GM23338 (cell line): Measurements from ENCODE around the gene TMEM167B. TPM values are rescaled to one million over a fixed set of nuclear protein-coding genes. Genes with fewer than 3 reads are reported as not detected.

Experiments
- ATAC-seq: fragments of 200-7000 bp; cut with Tn5 transposase; 3 replicates; pipeline ENCODE4 v1.9.1; 2020
- DNase-seq: peaks from one replicate; pipeline ENCODE4 v3.0.0-alpha.2; 2015; ENCODE audit warnings: low spot score
- H2AFZ ChIP-seq: fragments of 200-600 bp; sonication (generic); 2 replicates; pipeline ENCODE4 v1.8.0; 2016; ENCODE audit warnings: antibody characterized with exemption, mild to moderate bottlenecking, moderate library complexity
- H3F3A ChIP-seq: fragments of 200-600 bp; sonication (generic); replicated peaks from 2 replicates; pipeline ENCODE4 v1.8.0; 2017; ENCODE audit warnings: antibody characterized with exemption, mixed run types, low read depth
- H3K27ac ChIP-seq: fragments of 200-600 bp; sonication (generic); 2 replicates; pipeline ENCODE4 v1.6.1; 2016; ENCODE audit warnings: low read depth
- H3K27me3 ChIP-seq: fragments of 200-600 bp; sonication (generic); 2 replicates; pipeline ENCODE4 v1.8.0; 2016; ENCODE audit warnings: mild to moderate bottlenecking, mixed run types, moderate library complexity; ENCODE audit not compliant: insufficient read depth
- H3K36me3 ChIP-seq: fragments of 200-600 bp; sonication (generic); 2 replicates; pipeline ENCODE4 v1.8.0; 2016; ENCODE audit warnings: mild to moderate bottlenecking; ENCODE audit not compliant: insufficient read depth
- H3K4me1 ChIP-seq: fragments of 200-600 bp; sonication (generic); 2 replicates; pipeline ENCODE4 v1.8.0; 2016; ENCODE audit warnings: mild to moderate bottlenecking, moderate library complexity; ENCODE audit not compliant: insufficient read depth
- H3K4me2 ChIP-seq: fragments of 200-600 bp; sonication (generic); 2 replicates; pipeline ENCODE4 v1.7.1; 2017; ENCODE audit warnings: mixed run types
- H3K4me3 ChIP-seq: fragments of 200-600 bp; sonication (generic); 2 replicates; pipeline ENCODE4 v1.6.1; 2016; ENCODE audit warnings: mixed run types
- H3K79me2 ChIP-seq: fragments of 200-600 bp; sonication (generic); replicated peaks from 2 replicates; pipeline ENCODE4 v1.8.0; 2017; ENCODE audit warnings: mild to moderate bottlenecking; ENCODE audit not compliant: insufficient read depth
- H3K9me2 ChIP-seq: fragments of 200-600 bp; sonication (generic); 2 replicates; pipeline ENCODE4 v1.8.0; 2017; ENCODE audit not compliant: insufficient read depth
- H4K20me1 ChIP-seq: fragments of 200-600 bp; sonication (generic); replicated peaks from 2 replicates; pipeline ENCODE4 v1.8.0; 2017; ENCODE audit warnings: mild to moderate bottlenecking; ENCODE audit not compliant: insufficient read depth
- H3K27ac Mint-ChIP-seq: 2 replicates; pipeline ENCODE4 v1.8.0; 2020; ENCODE audit warnings: inconsistent platforms, mild to moderate bottlenecking, moderate library complexity, mixed read lengths
- H3K27me3 Mint-ChIP-seq: 3 replicates; pipeline ENCODE4 v1.8.0; 2022; ENCODE audit warnings: low read depth, mild to moderate bottlenecking, moderate library complexity, mixed read lengths, inconsistent platforms; ENCODE audit not compliant: insufficient read depth, poor library complexity
- H3K36me3 Mint-ChIP-seq: 3 replicates; pipeline ENCODE4 v1.8.0; 2021; ENCODE audit warnings: low read depth, mild to moderate bottlenecking, inconsistent platforms, moderate library complexity, mixed read lengths
- H3K4me1 Mint-ChIP-seq: 3 replicates; pipeline ENCODE4 v1.8.0; 2020; ENCODE audit warnings: mild to moderate bottlenecking, inconsistent platforms, mixed read lengths
- H3K4me3 Mint-ChIP-seq: 3 replicates; pipeline ENCODE4 v1.8.0; 2021; ENCODE audit warnings: moderate library complexity, mild to moderate bottlenecking, inconsistent platforms, mixed read lengths
- H3K9me3 Mint-ChIP-seq: 3 replicates; pipeline ENCODE4 v1.8.0; 2020; ENCODE audit warnings: moderate library complexity, mild to moderate bottlenecking, inconsistent platforms, mixed read lengths
- CREB1 ChIP-seq: fragments of 250-450 bp; sonication (Bioruptor Pico); IDR thresholded peaks from 2 replicates; pipeline ENCODE4 v1.5.0; 2020; ENCODE audit warnings: low read depth, mild to moderate bottlenecking, moderate library complexity
- CTCF ChIP-seq, 2 experiments: fragments of 200-600 bp in 1 of 2; sonication (generic) in 1 of 2; conservative IDR thresholded peaks; 2 replicates each; pipeline versions ENCODE4 v1.5.1 to v1.6.1; 2016 to 2017; ENCODE audit warnings: antibody characterized with exemption in 2 of 2, low read depth in 2 of 2, mild to moderate bottlenecking in 2 of 2, moderate library complexity in 1 of 2
- ETS1 ChIP-seq: IDR thresholded peaks from 2 replicates; pipeline ENCODE4 v1.6.1; 2016; ENCODE audit warnings: antibody characterized with exemption
- EZH2phosphoT487 ChIP-seq: fragments of 200-600 bp; sonication (generic); IDR thresholded peaks from one replicate; pipeline ENCODE4 v1.8.1; 2018; ENCODE audit warnings: antibody characterized with exemption; ENCODE audit not compliant: unreplicated experiment
- JUNB ChIP-seq: IDR thresholded peaks from one replicate; pipeline ENCODE4 v1.6.1; 2016; ENCODE audit warnings: antibody characterized with exemption; ENCODE audit not compliant: unreplicated experiment
- NANOG ChIP-seq: IDR thresholded peaks from 2 replicates; pipeline ENCODE4 v1.6.1; 2016; ENCODE audit warnings: antibody characterized with exemption, borderline replicate concordance
- POLR2AphosphoS5 ChIP-seq: IDR thresholded peaks from 2 replicates; pipeline ENCODE4 v1.6.1; 2016; ENCODE audit warnings: antibody characterized with exemption, low read depth
- REST ChIP-seq: IDR thresholded peaks from one replicate; pipeline ENCODE4 v1.6.1; 2018; ENCODE audit warnings: antibody characterized with exemption; ENCODE audit not compliant: unreplicated experiment
- STAT1 ChIP-seq: IDR thresholded peaks from one replicate; pipeline ENCODE4 v1.6.1; 2016; ENCODE audit warnings: antibody characterized with exemption; ENCODE audit not compliant: unreplicated experiment
- polyA plus RNA-seq: library from polyadenylated mRNA; unstranded; fragments of >200 nt; fragmentation: Nextera tagmentation; extraction: Ambion mirVana; gene quantifications from 2 replicates; pipeline ENCODE4 v1.2.1, GENCODE V29; 2016
- total RNA-seq: library from RNA; depleted of rRNA; stranded (reverse); fragments of >200 nt; shearing (Covaris generic); gene quantifications from 2 replicates; pipeline ENCODE4 v1.2.3, GENCODE V29; 2014

Gene TMEM167B
- total and polyA plus RNA-seq, 2 experiments from 2014 or later: 9.8 to 10.7 TPM

GRCh38 chr1:109112056-109112651 is 21.6 kb downstream of the TMEM167B start:
- Mint-ChIP-seq H3K36me3 (no peaks in the 10 kb centered on the region; the same call in 2 of the 3 replicates), H3K4me1 (peaks cover 7% of the 10 kb centered on the region), H3K27me3 (peaks cover 37% of the 10 kb centered on the region), H3K4me3 (peak overlapping the region; percentile 78; the same call in 2 of the 3 replicates), H3K9me3 (no peaks in the 10 kb centered on the region), H3K27ac (no peak overlapping the region)
- DNase-seq (no peak), ATAC-seq (no peak)
- H3K36me3 ChIP-seq: no peaks in the 10 kb centered on the region
- no peaks in the 10 kb centered on the region for H4K20me1 ChIP-seq
- no peak overlapping the region for H3K27ac ChIP-seq
- peak overlapping the region; percentile 89; the same call in 1 of the 2 replicates for H3K4me2 ChIP-seq
- peaks cover 54% of the 10 kb centered on the region for H3K27me3 ChIP-seq
- no peaks in the 10 kb centered on the region for H3K9me2 ChIP-seq
- TF ChIP-seq STAT1: no peak
- peak in 1 of 2 experiments; percentile 38; a peak in 2 of 4 replicates for TF ChIP-seq CTCF (conservative IDR thresholded peaks at IDR 0.05; ENCODE audit: low read depth in 2 of 2)
- H3K4me3 ChIP-seq: peak overlapping the region; percentile 83; the same call in 1 of the 2 replicates
- H2AFZ ChIP-seq: peak overlapping the region; percentile 12; the same call in 1 of the 2 replicates
- H3K4me1 ChIP-seq: peaks cover 11% of the 10 kb centered on the region
- no peaks in the 10 kb centered on the region for H3K79me2 ChIP-seq
- H3F3A ChIP-seq: no peaks in the 10 kb centered on the region

- Mint-ChIP-seq H3K36me3 (no peaks in the 10 kb centered on the region; the same call in 2 of the 3 replicates), H3K27ac (no peak overlapping the region), H3K4me3 (peak overlapping the region; percentile 78), H3K9me3 (no peaks in the 10 kb centered on the region), H3K27me3 (peaks cover 37% of the 10 kb centered on the region), H3K4me1 (peaks cover 7% of the 10 kb centered on the region)
- DNase-seq: peak; percentile 99
- Histone ChIP-seq H3K79me2 (no peaks in the 10 kb centered on the region), H3K4me2 (peak overlapping the region; percentile 89), H3K4me1 (peaks cover 11% of the 10 kb centered on the region), H2AFZ (peak overlapping the region; percentile 99), H3K4me3 (peak overlapping the region; percentile 83), H3K9me2 (no peaks in the 10 kb centered on the region), H3K27ac (no peak overlapping the region), H3K27me3 (peaks cover 54% of the 10 kb centered on the region), H4K20me1 (no peaks in the 10 kb centered on the region), H3K36me3 (no peaks in the 10 kb centered on the region), H3F3A (no peaks in the 10 kb centered on the region)
- ATAC-seq: peak; percentile 91
- TF ChIP-seq JUNB: no peak
- no peak for TF ChIP-seq POLR2AphosphoS5
- TF ChIP-seq ETS1: no peak
- peak; percentile 36; the same call in 1 of the 2 replicates for TF ChIP-seq CREB1 (CRISPR knock-in tag)
- no peak for TF ChIP-seq REST
- no peak for TF ChIP-seq EZH2phosphoT487
- no peak for TF ChIP-seq NANOG
Observed at GRCh38 chr1:109112652-109113285, 22.2 kb downstream of the TMEM167B start.
